Activated naive CD8-positive, alpha-beta T cell treated with anti-CD3 and anti-CD28 coated beads, Interleukin-2, amount 50 U/mL, for 24 hours (primary cell): ENCODE data around the gene SLC25A29.
"Not testable (repeated sequence)": the region's sequence is repeated elsewhere in the genome, so short reads cannot be mapped to it uniquely, and the experiment has no call there.

Experiments
- ATAC-seq: fragments of 150-1000 bp; cut with Tn5 transposase; one replicate; pipeline ENCODE4 v1.10.0; 2021
- DNase-seq: peaks from one replicate; pipeline ENCODE4 v3.0.0; 2021
- H3K27ac Mint-ChIP-seq: one replicate; pipeline ENCODE4 v1.8.0; 2021; ENCODE audit warnings: mild to moderate bottlenecking, mixed read lengths
- H3K27me3 Mint-ChIP-seq: one replicate; pipeline ENCODE4 v1.8.0; 2021; ENCODE audit warnings: mixed read lengths
- H3K36me3 Mint-ChIP-seq: one replicate; pipeline ENCODE4 v1.8.0; 2021; ENCODE audit warnings: low read depth, mixed read lengths
- H3K4me1 Mint-ChIP-seq: one replicate; pipeline ENCODE4 v1.8.0; 2021; ENCODE audit warnings: mixed read lengths
- H3K4me3 Mint-ChIP-seq: one replicate; pipeline ENCODE4 v1.8.0; 2021; ENCODE audit warnings: mild to moderate bottlenecking, moderate library complexity, mixed read lengths
- H3K9me3 Mint-ChIP-seq: one replicate; pipeline ENCODE4 v1.8.0; 2021; ENCODE audit warnings: mixed read lengths

SLC25A29 gene

GRCh38 chr14:100323942-100324307, 17.7 kb upstream of the SLC25A29 start:
- no peaks in the 10 kb centered on the region for H3K27me3 Mint-ChIP-seq
- H3K36me3 Mint-ChIP-seq, result no peaks in the 10 kb centered on the region
- H3K4me1 Mint-ChIP-seq, result no peaks in the 10 kb centered on the region
- no peak for DNase-seq
- H3K27ac Mint-ChIP-seq, result no peak overlapping the region
- ATAC-seq, result no peak
- H3K4me3 Mint-ChIP-seq, result no peak overlapping the region
- H3K9me3 Mint-ChIP-seq, result no peaks in the 10 kb centered on the region

GRCh38 chr14:100323121-100323941, 17.1 kb upstream of the SLC25A29 start, which contains the start of gene SLC25A47:
SLC25A47 (plus strand) TSS chr14:100323339; CDS start chr14:100323415, 76 bp downstream.
- no peaks in the 10 kb centered on the region for H3K36me3 Mint-ChIP-seq
- H3K27ac Mint-ChIP-seq, result no peak within 1 kb of the TSS
- no peaks in the 10 kb centered on the region for H3K27me3 Mint-ChIP-seq
- DNase-seq (no peak), ATAC-seq (no peak)
- no peaks in the 10 kb centered on the region for H3K4me1 Mint-ChIP-seq
- no peak within 1 kb of the TSS for H3K4me3 Mint-ChIP-seq
- H3K9me3 Mint-ChIP-seq, result no peaks in the 10 kb centered on the region

- DNase-seq (no peak), ATAC-seq (no peak)
- no peaks in the 10 kb centered on the region for H3K36me3 Mint-ChIP-seq
- H3K4me3 Mint-ChIP-seq, result no peak overlapping the region
- H3K27me3 Mint-ChIP-seq, result no peaks in the 10 kb centered on the region
- peaks cover 5% of the 10 kb centered on the region for H3K4me1 Mint-ChIP-seq
- H3K27ac Mint-ChIP-seq, result no peak overlapping the region
- no peaks in the 10 kb centered on the region for H3K9me3 Mint-ChIP-seq
Observed at GRCh38 chr14:100322138-100322957, 16.1 kb upstream of the SLC25A29 start.

- no peak overlapping the region for H3K4me3 Mint-ChIP-seq
- no peak overlapping the region for H3K27ac Mint-ChIP-seq
- DNase-seq, result no peak
- H3K36me3 Mint-ChIP-seq, result no peaks in the 10 kb centered on the region
- ATAC-seq, result no peak
- H3K27me3 Mint-ChIP-seq, result no peaks in the 10 kb centered on the region
- H3K9me3 Mint-ChIP-seq, result no peaks in the 10 kb centered on the region
- peaks cover 5% of the 10 kb centered on the region for H3K4me1 Mint-ChIP-seq
Observed at GRCh38 chr14:100321473-100322137, 15.4 kb upstream of the SLC25A29 start.

GRCh38 chr14:100320157-100320856, 14.1 kb upstream of the SLC25A29 start:
- DNase-seq (no peak), ATAC-seq (no peak)
- Mint-ChIP-seq H3K36me3 (no peaks in the 10 kb centered on the region), H3K4me1 (peaks cover 5% of the 10 kb centered on the region), H3K4me3 (no peak overlapping the region), H3K27ac (no peak overlapping the region), H3K27me3 (no peaks in the 10 kb centered on the region), H3K9me3 (no peaks in the 10 kb centered on the region)

- peak overlapping the region; percentile 62 for H3K4me3 Mint-ChIP-seq
- no peaks in the 10 kb centered on the region for H3K36me3 Mint-ChIP-seq
- ATAC-seq (peak; percentile 94), DNase-seq (peak; percentile 84)
- H3K27me3 Mint-ChIP-seq, result no peaks in the 10 kb centered on the region
- H3K9me3 Mint-ChIP-seq, result no peaks in the 10 kb centered on the region
- peaks cover 5% of the 10 kb centered on the region for H3K4me1 Mint-ChIP-seq
- H3K27ac Mint-ChIP-seq, result peak overlapping the region; percentile 49
Observed at GRCh38 chr14:100317912-100318808, 11.9 kb upstream of the SLC25A29 start.

GRCh38 chr14:100317389-100317788, 11.1 kb upstream of the SLC25A29 start:
- no peak for DNase-seq
- Mint-ChIP-seq H3K36me3 (no peaks in the 10 kb centered on the region), H3K4me1 (peaks cover 5% of the 10 kb centered on the region), H3K4me3 (no peak overlapping the region), H3K27me3 (no peaks in the 10 kb centered on the region), H3K27ac (no peak overlapping the region), H3K9me3 (no peaks in the 10 kb centered on the region)
- no peak for ATAC-seq

GRCh38 chr14:100314724-100315123, 8.5 kb upstream of the SLC25A29 start:
- Mint-ChIP-seq H3K36me3 (no peaks in the 10 kb centered on the region), H3K27ac (no peak overlapping the region), H3K4me1 (peaks cover 9% of the 10 kb centered on the region), H3K9me3 (no peaks in the 10 kb centered on the region), H3K4me3 (no peak overlapping the region), H3K27me3 (peaks cover 3% of the 10 kb centered on the region)
- DNase-seq, result no peak
- no peak for ATAC-seq

- H3K27me3 Mint-ChIP-seq, result peaks cover 3% of the 10 kb centered on the region
- no peaks in the 10 kb centered on the region for H3K36me3 Mint-ChIP-seq
Observed at GRCh38 chr14:100313464-100314230, 7.4 kb upstream of the SLC25A29 start.

GRCh38 chr14:100312877-100313400, 6.7 kb upstream of the SLC25A29 start:
- Mint-ChIP-seq H3K9me3 (no peaks in the 10 kb centered on the region), H3K4me1 (peaks cover 7% of the 10 kb centered on the region)

More at GRCh38 chr14:100313464-100314230, 7.4 kb upstream of the SLC25A29 start:
- H3K9me3 Mint-ChIP-seq, result no peaks in the 10 kb centered on the region
- H3K4me3 Mint-ChIP-seq, result no peak overlapping the region
- ATAC-seq (no peak), DNase-seq (no peak)
- H3K27ac Mint-ChIP-seq, result no peak overlapping the region
- peaks cover 9% of the 10 kb centered on the region for H3K4me1 Mint-ChIP-seq

GRCh38 chr14:100312110-100312876, 6.0 kb upstream of the SLC25A29 start:
- H3K9me3 Mint-ChIP-seq, H3K4me1 Mint-ChIP-seq, ATAC-seq, DNase-seq, H3K27me3 Mint-ChIP-seq, H3K4me3 Mint-ChIP-seq, H3K27ac Mint-ChIP-seq, H3K36me3 Mint-ChIP-seq: not testable (repeated sequence)

More at GRCh38 chr14:100312877-100313400, 6.7 kb upstream of the SLC25A29 start:
- H3K27ac Mint-ChIP-seq, result no peak overlapping the region
- H3K4me3 Mint-ChIP-seq, result no peak overlapping the region
- H3K27me3 Mint-ChIP-seq, result peaks cover 3% of the 10 kb centered on the region
- no peak for ATAC-seq
- no peak for DNase-seq
- no peaks in the 10 kb centered on the region for H3K36me3 Mint-ChIP-seq
